G401 (cell line): ENCODE data around the gene IRF6. TPM values are rescaled to one million over a fixed set of nuclear protein-coding genes. Genes with fewer than 3 reads are reported as not detected.

Experiments
- DNase-seq: peaks from one replicate; pipeline ENCODE4 v3.0.0-alpha.2; 2015; ENCODE audit warnings: low spot score
- in situ Hi-C: cut with HindIII; loops from 2 replicates; pipeline ENCODE4 v1.10.0; 2016; ENCODE audit warnings: low sequenced_read_pairs, mixed read lengths
- total RNA-seq: library from RNA; depleted of rRNA; stranded (reverse); fragments of >200 nt; shearing (Covaris generic); gene quantifications from 2 replicates; pipeline ENCODE4 v1.2.3, GENCODE V29; 2014

Gene IRF6
- total RNA-seq, 1 experiment from 2014 or later, result not detected

- no peak for DNase-seq
- in situ Hi-C loops, result no loop called here
Measured at GRCh38 chr1:209770636-209771415, 35.1 kb downstream of the IRF6 start.

GRCh38 chr1:209769971-209770370, 36.0 kb downstream of the IRF6 start:
- in situ Hi-C loops, result no loop called here
- DNase-seq, result no peak

DNA sequence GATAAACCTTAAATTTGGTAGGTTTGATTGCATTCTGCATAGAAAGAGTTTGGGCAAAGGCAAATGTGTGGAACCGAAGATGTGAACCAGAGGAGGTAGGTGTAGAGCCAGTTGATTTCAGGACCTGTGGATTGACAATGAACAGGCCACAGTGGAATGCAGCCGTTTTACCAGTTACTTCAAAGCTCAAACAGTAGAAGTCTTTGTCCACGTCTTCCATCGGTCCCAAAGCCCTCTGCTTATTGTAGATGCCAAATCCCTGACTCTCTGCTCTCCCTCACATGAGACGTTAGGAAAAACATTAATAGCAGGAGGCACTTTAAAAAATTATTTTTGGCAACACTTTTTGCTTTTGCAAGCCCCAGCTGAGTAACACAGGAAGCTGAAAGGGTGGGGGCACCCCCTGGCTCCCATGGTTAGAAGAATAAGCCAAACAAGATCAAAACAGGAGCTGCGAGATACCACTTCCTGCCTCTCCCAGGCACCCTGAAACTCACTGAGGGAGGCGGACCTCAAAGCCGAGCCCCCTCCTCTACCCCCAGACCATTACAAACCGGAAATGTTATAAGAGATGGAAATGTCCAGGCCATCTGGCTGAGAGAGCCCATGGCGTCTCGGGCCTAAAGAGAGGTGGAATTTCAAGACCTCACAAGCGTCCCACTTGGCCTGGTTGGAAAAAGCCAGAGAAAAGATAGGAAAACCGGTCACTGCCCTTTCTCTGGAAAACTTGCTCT, 36.6 kb downstream of the IRF6 start:
- DNase-seq, result no peak

GRCh38 chr1:209768354-209768774, 37.6 kb downstream of the IRF6 start:
- DNase-seq, result no peak
- in situ Hi-C loops, result no loop called here

More for the DNA sequence above, 36.6 kb downstream of the IRF6 start:
- in situ Hi-C loops, result no loop called here

DNA sequence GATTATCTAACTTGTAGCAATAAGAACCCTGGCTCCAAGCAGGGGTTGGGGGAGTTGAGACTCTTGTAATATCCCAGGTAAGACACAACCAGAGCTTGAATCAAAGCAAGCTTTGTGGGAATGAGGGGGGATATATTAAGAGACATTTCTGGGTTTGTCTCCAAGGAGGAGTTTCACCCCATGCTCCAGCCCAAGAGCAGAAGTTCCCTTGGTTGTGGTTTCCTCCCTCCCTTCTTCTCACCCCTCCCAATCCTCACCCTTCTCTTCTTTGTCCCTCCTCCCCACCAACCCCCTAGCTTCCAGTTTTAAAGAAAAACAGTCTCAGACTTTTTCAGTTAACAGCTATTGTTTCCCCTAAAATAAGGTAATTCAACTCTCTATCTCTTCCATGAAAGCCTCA, 38.2 kb downstream of the IRF6 start:
- DNase-seq, result no peak
- in situ Hi-C loops, result no loop called here

DNA sequence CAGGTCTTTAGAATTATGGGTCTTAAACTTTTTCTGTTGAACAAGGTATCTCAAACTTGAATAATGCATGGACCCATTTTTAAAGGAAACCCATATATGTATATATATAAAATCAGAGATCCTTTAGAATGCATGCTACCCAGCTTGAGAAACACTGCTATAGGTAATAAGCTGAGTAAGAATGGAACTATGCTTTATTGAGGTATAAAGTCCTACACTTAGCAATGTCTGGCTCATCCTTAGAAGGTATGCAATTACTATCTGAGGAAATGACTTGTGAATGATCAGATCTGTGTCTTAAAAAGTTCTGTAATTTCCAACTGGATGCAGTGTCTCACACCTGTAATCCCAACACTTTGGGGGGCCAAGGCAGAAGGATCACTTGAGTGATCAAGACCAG, 38.8 kb downstream of the IRF6 start:
- in situ Hi-C loops, result no loop called here
- DNase-seq, result no peak

DNA sequence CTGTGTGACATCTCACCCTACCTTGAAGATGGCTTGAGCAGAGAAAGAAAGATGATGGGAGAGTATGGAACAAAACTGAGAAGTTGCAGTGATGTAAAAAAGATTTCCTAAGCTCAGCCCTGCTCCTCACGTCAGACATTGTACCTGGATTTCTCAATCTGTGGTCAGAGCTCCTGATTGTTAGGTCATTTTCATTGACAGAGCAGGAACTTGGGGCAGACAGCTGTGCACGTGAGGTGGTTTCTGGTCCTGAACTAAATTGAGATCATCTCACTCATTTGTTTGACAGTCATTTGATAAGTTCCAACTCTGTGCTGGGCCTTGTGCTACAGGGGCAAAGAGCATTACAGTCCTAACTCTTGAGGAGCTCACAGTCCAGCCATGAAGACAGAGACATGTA, 39.9 kb downstream of the IRF6 start:
- in situ Hi-C loops, result no loop called here
- DNase-seq, result no peak

GRCh38 chr1:209761011-209761635, 44.8 kb downstream of the IRF6 start:
- in situ Hi-C loops, result no loop called here
- no peak for DNase-seq

GRCh38 chr1:209759829-209760359, 46.0 kb downstream of the IRF6 start:
- in situ Hi-C loops, result no loop called here
- no peak for DNase-seq

GRCh38 chr1:209758400-209758799, 47.5 kb downstream of the IRF6 start:
- in situ Hi-C loops, result no loop called here
- no peak for DNase-seq

DNA sequence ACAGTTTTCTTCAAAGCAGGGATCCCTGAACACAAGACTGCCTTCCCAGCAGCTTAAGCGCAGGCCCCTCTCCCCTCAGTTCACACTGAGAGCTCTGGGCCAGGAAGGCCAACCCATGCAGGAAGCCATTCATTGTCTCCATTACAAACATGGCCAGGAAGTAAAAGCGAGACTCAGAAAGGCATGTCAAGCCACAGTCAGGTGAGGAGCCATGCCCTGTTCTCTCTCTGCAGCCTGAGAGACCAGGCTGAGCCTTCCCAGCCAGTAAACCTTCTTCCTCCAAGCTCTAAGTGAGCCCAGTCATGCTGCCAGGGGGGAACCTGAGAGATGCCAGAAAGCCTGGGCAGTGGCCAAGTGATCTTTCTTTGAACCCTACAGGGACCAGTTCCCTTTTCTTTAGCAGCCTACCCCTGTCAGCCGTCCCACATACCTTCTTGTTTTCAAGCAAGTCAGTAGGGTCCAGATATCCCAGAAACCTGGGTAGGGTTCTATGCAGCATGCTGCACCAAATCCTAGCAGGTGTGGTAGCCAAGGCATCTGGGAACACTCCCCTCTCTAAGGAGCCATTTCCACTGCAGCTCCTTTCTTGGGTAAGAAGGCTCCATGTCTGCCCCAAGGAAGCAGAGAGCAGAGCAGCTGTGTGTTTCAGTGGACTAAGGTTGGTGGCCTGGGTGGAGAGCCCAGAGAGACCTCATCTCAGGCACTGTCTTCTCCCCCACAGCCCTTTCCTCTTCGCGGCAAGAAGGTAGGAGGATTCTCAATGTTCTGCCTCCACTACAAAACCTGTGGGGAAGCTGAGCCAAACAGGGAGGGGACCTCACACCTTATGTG, 49.1 kb downstream of the IRF6 start:
- in situ Hi-C loops, result no loop called here
- DNase-seq, result no peak

DNA sequence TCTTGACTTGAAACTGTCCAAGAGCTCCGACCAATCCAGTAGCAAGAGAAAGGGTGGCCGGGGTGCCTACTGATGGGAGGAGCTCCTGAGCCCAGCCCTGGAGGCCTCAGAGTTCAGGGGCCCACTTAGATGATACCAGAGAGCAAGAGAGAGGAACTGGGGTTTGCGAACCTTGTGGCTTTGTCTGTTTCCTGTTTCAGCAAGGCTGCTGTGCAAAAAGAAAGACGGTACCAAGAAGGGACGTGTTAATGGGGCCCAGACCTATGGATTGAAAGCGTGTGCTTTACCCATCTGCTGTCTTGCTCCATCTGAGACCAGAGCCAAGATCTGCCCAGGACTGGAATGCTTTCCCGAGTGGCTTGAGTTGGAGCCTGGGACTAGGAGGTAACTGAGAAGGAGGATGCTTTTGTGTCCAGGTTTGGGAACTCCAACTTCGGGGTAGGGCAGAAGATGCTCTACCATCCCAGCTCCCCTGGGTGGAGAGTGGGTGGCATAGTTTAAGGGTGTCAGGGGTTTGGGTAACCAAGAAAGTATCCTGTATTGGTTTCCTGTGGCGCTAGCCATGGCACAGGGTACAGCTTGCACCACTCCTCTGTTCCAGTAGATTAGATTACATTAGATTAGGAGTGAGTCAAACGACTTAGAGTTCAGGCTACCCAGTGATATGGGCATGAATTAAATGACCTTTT, 49.9 kb downstream of the IRF6 start, which contains the start of gene TRAF3IP3:
TSS of gene TRAF3IP3 (plus strand) at position 128 of the 689 bp plus-strand sequence. CDS start 3,987 bp downstream, outside the sequence.
- no peak for DNase-seq
- in situ Hi-C loops, result no loop called here

DNA sequence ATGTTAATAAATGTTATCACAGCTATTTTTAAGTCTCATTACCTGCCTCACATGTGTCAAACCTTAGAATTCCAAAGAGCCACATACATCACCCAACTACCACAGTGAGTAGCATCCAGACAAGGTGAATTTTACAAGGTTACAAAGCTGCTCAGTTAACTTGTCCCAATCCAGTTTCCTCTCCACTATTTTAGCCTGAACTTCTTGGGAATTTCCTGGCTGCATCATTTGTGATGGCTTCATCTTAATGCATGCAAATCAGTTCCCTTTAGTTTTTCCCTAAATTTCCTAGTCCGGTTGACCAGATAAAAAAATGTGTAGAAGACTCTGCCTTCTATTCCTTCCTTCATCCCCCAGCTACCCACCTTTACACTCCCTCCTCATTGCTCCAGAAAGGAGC, 50.7 kb downstream of the IRF6 start:
- no peak for DNase-seq
- in situ Hi-C loops, result no loop called here

- DNase-seq, result no peak
Measured at GRCh38 chr1:209752890-209753289, 53.1 kb downstream of the IRF6 start.

DNA sequence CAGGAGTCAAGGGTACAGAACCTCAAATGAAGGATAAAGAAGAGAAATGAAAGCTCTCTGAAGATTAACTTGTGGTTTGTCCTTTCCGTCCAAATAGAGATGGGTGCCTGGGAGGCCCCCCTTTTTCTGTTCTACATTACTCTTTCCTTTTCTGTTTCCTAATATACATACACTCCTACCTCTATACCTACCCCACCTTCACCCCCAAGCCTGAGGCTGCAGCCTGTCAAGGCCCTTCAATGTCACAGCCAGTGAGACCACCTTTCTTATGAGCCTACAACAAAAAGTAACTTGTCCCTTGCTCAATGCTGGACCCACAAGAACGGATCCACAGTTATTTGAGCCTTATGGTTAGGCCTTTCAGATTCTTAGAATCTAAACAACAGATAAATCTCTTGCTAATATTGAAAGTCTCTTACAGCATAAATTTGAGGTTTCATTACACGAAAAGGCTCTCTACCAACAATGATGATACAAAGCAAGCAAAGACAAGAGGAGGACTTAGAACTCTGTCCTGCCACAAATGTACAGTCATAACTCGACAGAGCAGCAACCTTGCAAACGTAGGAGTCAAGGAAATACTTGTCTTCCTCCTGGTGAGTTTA, 54.2 kb downstream of the IRF6 start:
- in situ Hi-C loops, result no loop called here
- DNase-seq, result no peak

More at GRCh38 chr1:209752890-209753289, 53.1 kb downstream of the IRF6 start:
- in situ Hi-C loops, result no loop called here

- in situ Hi-C loops, result no loop called here
- no peak for DNase-seq
Measured at GRCh38 chr1:209749670-209750323, 56.1 kb downstream of the IRF6 start.

GRCh38 chr1:209749205-209749604, 56.7 kb downstream of the IRF6 start:
- no peak for DNase-seq
- in situ Hi-C loops, result no loop called here

- no peak for DNase-seq
- in situ Hi-C loops, result no loop called here
Measured at GRCh38 chr1:209748620-209749019, 57.3 kb downstream of the IRF6 start.
